Measurements from ENCODE around the gene SESN1. TPM values are rescaled to one million over a fixed set of nuclear protein-coding genes. Genes with fewer than 3 reads are reported as not detected.
A peak's percentile ranks its signal among the peaks of the same experiment; 100 is the strongest.

The SESN1 gene
- total RNA-seq, 4 donors from 2014 or later = 22.8 to 87.5 (median 43.4) TPM

- Histone ChIP-seq H3K4me1 (peaks cover 0 to 13% (median 2%) of the 10 kb centered on the region in 4 donors), H3K4me3 (no peak overlapping the region), H3K27ac (peak overlapping the region in 1 of 4 donors; percentile 50), H3K27me3 (no peaks in the 10 kb centered on the region), H3K36me3 (no peaks in the 10 kb centered on the region), H3K9me3 (no peaks in the 10 kb centered on the region)
- no peak for TF ChIP-seq CTCF (IDR thresholded peaks at IDR 0.05)
- no peak for TF ChIP-seq POLR2A (IDR thresholded peaks at IDR 0.05)
- no peak for DNase-seq
These were observed 3.0 kb upstream of the SESN1 start for GRCh38 chr6:109097661-109098060.

- peak overlapping the region in 3 of 4 donors; percentile 62 to 78 (median 69) for H3K4me3 ChIP-seq
- DNase-seq = no peak
These were observed 1.6 kb upstream of the SESN1 start for GRCh38 chr6:109096208-109096607.

GRCh38 chr6:109095835-109096084 is 1.1 kb upstream of the SESN1 start:
- H3K4me3 ChIP-seq = peak overlapping the region; percentile 62 to 79 (median 74)
- no peaks in the 10 kb centered on the region for H3K27me3 ChIP-seq
- no peak for DNase-seq
- TF ChIP-seq CTCF (IDR thresholded peaks at IDR 0.05) (no peak), POLR2A (IDR thresholded peaks at IDR 0.05) (no peak)
- H3K9me3 ChIP-seq = no peaks in the 10 kb centered on the region
- peak overlapping the region; percentile 97 to 99 (median 98) for H3K27ac ChIP-seq
- H3K36me3 ChIP-seq = no peaks in the 10 kb centered on the region
- H3K4me1 ChIP-seq = peaks cover 0 to 32% (median 3%) of the 10 kb centered on the region in 4 donors

More at GRCh38 chr6:109096208-109096607, 1.6 kb upstream of the SESN1 start:
- Histone ChIP-seq H3K36me3 (no peaks in the 10 kb centered on the region), H3K9me3 (no peaks in the 10 kb centered on the region), H3K27me3 (no peaks in the 10 kb centered on the region), H3K4me1 (peaks cover 0 to 28% (median 3%) of the 10 kb centered on the region in 4 donors), H3K27ac (peak overlapping the region in 3 of 4 donors; percentile 97 to 99 (median 98))
- no peak for TF ChIP-seq POLR2A (IDR thresholded peaks at IDR 0.05)
- TF ChIP-seq CTCF (IDR thresholded peaks at IDR 0.05) = no peak

- Histone ChIP-seq H3K4me3 (peak within 1 kb of the TSS; percentile 62 to 79 (median 74)), H3K36me3 (no peaks in the 10 kb centered on the region), H3K27me3 (no peaks in the 10 kb centered on the region), H3K4me1 (peaks cover 0 to 36% (median 3%) of the 10 kb centered on the region in 4 donors), H3K9me3 (no peaks in the 10 kb centered on the region), H3K27ac (peak within 1 kb of the TSS; percentile 97 to 99 (median 98))
- TF ChIP-seq CTCF (IDR thresholded peaks at IDR 0.05) = peak in 3 of 6 experiments; percentile 29 to 30 (median 29)
- peak; percentile 48 to 53 for TF ChIP-seq POLR2A (IDR thresholded peaks at IDR 0.05)
- DNase-seq = peak; percentile 93 to 98 (median 94)
These were observed 589 bp upstream of the SESN1 start, which contains the start of gene CEP57L1 for GRCh38 chr6:109095036-109095834. Gene CEP57L1, plus strand, starts transcription at chr6:109095507. Its CDS starts 49,715 bp downstream, at chr6:109145222.

GRCh38 chr6:109093732-109094415 is 772 bp downstream of the SESN1 start:
- DNase-seq = no peak
- H3K4me3 ChIP-seq = peak overlapping the region; percentile 62 to 79 (median 74)
- no peak for TF ChIP-seq CTCF (IDR thresholded peaks at IDR 0.05)
- no peak for TF ChIP-seq POLR2A (IDR thresholded peaks at IDR 0.05)
- H3K27me3 ChIP-seq = no peaks in the 10 kb centered on the region
- no peaks in the 10 kb centered on the region for H3K9me3 ChIP-seq
- H3K27ac ChIP-seq = peak overlapping the region; percentile 97 to 99 (median 98)
- H3K4me1 ChIP-seq = peaks cover 0 to 43% (median 3%) of the 10 kb centered on the region in 4 donors
- no peaks in the 10 kb centered on the region for H3K36me3 ChIP-seq

All from Peyer's patch (tissue), 4 donors.